HG03571 (cell line): Measurements from ENCODE around the gene TPPP2.
"Not testable (repeated sequence)": the region's sequence is repeated elsewhere in the genome, so short reads cannot be mapped to it uniquely, and the experiment has no call there.

ENCODE experiments used
- ATAC-seq: cut with Tn5 transposase; IDR thresholded peaks from one replicate; pipeline ENCODE4 v1.9.1; 2021; ENCODE audit not compliant: unreplicated experiment

The TPPP2 gene

GRCh38 chr14:21037156-21037555 is 7.1 kb downstream of the TPPP2 start:
- ATAC-seq = no peak

- no peak for ATAC-seq
Measured at GRCh38 chr14:21038441-21039422, 8.7 kb downstream of the TPPP2 start.

GRCh38 chr14:21039585-21040369 is 9.8 kb downstream of the TPPP2 start:
- ATAC-seq = no peak

- ATAC-seq = no peak
Measured at GRCh38 chr14:21040370-21040925, 10.4 kb downstream of the TPPP2 start.

- not testable (repeated sequence) for ATAC-seq
Measured at GRCh38 chr14:21040941-21041340, 10.9 kb downstream of the TPPP2 start.

GRCh38 chr14:21041676-21042433 is 11.8 kb downstream of the TPPP2 start, which contains the start of gene RNASE7:
Gene RNASE7, plus strand, starts transcription at chr14:21042362. Its CDS starts 631 bp downstream, at chr14:21042993.
- no peak for ATAC-seq

GRCh38 chr14:21042918-21043317 is 12.9 kb downstream of the TPPP2 start:
- ATAC-seq = no peak

GRCh38 chr14:21043387-21043973 is 13.5 kb downstream of the TPPP2 start:
- ATAC-seq = no peak

GRCh38 chr14:21043974-21044618 is 14.1 kb downstream of the TPPP2 start:
- ATAC-seq = no peak

GRCh38 chr14:21047378-21047781 is 17.4 kb downstream of the TPPP2 start:
- no peak for ATAC-seq

- no peak for ATAC-seq
Measured at GRCh38 chr14:21048638-21049037, 18.6 kb downstream of the TPPP2 start.

GRCh38 chr14:21049271-21049673 is 19.3 kb downstream of the TPPP2 start:
- no peak for ATAC-seq

- ATAC-seq = no peak
Measured at GRCh38 chr14:21050597-21050996, 20.6 kb downstream of the TPPP2 start.

- no peak for ATAC-seq
Measured at GRCh38 chr14:21053184-21054122, 23.4 kb downstream of the TPPP2 start.

- no peak for ATAC-seq
Measured at GRCh38 chr14:21054123-21054767, 24.2 kb downstream of the TPPP2 start.

- ATAC-seq = no peak
Measured at GRCh38 chr14:21054768-21055145, 24.7 kb downstream of the TPPP2 start.

GRCh38 chr14:21055432-21056117 is 25.6 kb downstream of the TPPP2 start:
- ATAC-seq = no peak
